GM19455 (cell line): ENCODE data around the gene PDCD7.

ENCODE experiments used
- ATAC-seq: cut with Tn5 transposase; IDR thresholded peaks from one replicate; pipeline ENCODE4 v1.9.1; 2021; ENCODE audit not compliant: unreplicated experiment

PDCD7 gene

DNA sequence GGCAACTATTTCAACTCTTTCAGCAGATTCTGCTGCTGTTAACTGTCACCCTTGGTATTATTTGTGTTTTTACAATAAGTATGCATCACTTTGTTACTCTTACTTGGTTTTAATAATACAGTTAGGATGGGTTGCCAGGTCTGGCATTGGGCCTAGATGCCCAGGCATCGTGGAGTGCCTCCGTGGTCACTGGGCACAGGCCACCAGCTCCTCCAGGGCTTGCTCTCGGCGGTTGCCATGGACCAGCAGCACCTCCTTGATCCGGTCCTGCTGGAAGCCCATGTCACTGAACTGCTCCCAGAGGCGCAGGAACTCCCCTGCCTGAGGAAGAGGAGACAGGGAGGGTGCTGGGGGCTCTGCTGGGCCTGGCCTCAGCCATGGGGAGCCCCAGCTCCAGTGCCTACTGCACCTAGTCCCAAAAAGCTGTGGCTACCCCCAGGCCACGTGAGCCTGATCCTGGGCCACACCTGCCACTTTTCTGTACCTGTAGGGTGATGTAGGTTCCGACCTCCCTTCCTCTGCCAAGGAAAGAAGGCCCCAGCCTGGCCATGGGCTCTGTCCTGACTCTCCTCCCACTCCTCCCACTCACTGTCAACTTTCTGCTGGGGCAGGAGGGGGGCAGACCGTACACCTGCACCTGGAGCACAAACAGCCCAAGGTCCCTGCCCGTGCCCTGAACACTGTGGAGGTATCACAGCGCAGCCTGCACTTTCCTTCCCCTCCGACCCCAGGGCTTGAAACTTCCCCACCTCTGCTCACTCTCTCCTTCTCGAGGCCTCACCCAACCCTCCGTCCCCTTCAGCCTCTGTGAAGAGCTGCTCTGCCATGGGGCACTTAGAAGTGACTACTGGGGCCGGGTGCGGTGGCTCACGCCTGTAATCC, 40.5 kb downstream of the PDCD7 start:
- no peak for ATAC-seq

DNA sequence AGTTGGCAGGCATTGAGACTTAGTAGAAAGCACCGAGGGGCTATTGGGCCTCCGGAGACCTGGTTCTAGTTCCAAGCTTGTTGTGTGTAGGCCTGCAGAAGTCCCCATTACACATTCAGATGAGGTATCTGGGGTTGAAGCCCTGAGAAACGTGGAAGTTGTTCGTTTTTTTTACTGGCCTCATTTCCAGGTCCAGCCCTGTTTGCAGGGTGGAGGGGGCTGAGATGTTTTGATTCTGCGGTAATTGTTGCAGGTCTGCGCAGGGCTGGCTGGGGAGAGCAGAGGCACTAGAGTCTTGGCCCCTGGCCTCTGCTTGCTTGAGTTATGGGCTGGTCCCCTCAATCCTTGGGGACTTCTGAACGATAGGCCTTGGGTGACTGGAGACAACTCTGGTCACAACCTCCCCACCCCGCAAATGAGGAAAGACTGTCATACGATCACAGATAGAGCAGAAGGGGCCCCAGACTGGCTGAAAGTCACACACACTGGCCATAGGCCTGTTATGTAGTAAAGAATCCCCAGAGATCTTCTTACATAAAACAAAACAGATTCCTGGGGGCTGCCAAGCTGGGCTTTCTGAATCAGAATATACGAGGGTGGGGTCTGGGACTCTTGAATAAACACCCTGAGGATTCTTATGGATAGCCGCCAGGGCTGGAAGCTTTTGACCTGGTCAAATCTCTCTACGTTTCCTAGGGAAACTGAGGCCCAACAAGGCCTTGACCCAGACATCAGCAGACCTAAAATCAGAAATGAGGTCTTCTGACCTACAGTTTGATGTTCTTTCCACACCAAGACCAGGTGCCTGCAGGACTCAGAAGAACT, 41.5 kb downstream of the PDCD7 start:
- no peak for ATAC-seq

DNA sequence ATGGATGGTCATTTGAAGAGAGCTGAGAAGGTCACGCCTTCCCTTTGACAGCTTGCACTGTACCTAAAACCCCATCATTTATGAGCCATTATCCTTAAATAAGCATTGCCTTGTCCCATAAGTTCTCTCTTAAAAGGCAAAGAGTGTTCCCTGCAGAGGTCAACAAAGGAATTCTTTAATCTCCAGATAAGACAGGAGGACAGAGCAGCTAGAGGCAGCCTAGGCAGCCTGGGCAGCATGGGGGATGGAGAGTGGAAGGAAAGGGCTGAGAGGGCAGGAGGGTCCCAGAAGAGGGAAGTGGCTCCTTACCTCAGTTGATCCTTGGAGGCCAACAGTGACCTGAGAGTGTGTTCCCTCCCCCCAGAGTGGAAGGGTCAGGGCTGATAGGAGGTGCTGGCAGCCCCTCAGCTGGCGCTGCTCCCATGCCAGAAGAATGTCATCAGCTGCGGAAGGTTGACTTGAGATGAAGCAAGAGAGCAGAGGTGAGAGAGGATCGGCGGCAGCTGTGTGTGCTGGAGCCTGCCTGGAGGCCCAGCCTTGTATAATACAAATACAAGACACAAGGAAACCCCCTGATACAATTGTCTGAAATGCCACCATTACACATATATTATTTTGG, 44.3 kb downstream of the PDCD7 start:
- no peak for ATAC-seq

DNA sequence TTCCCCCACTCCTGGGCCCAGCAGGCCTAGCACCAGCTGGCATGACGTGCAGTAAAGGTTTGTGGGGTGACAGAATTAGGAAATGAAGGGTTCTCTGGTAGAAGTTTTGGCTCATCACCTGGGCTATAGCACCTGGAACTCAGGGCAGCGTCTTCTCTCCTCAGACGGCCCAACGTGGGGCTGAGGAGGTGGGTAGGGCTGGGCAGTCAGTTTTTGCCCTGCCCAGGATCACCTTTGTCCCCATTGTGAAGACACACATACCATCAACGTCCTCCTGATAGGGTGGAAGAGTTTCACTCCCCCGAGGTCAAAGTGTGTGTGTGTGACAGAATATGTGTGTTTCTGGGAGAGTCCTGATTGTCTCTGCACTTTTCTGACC, 45.0 kb downstream of the PDCD7 start:
- no peak for ATAC-seq

DNA sequence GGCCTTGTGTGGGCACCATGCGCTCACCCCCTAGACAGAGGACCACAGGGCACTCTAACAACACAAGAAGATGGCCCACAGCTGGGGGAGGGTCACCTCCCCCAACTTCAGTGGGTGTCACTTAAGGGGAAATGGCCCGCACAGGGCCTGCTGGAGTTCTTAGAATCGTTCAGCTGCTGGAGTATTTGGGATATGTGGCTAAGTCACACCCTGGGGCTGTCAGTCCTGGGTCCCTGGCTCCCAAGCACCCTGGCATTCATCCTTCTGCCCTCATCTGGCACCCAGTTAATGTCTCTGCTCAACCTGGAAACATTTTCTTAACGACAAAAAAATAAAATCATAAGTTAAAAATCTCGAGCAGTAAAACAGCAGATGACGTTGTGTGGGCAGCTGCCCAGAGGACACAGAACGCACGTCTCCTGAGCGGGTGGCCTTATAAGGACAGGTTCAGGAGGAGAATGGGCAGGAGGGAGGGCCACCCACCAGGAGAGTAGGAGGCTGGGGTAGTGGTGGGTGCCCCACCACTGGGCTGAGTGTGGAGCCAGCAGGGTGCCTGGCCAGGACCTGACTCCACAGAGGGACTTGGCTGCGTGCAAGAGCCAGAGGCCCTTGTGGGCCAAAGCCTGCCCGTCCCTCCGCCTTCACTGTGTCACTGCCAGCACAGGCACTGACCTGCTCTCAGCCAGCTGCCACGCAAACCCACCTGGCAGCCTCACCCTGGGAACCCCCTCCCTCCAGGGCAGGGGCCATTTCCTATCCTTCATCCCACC, 45.5 kb downstream of the PDCD7 start:
- ATAC-seq = no peak

DNA sequence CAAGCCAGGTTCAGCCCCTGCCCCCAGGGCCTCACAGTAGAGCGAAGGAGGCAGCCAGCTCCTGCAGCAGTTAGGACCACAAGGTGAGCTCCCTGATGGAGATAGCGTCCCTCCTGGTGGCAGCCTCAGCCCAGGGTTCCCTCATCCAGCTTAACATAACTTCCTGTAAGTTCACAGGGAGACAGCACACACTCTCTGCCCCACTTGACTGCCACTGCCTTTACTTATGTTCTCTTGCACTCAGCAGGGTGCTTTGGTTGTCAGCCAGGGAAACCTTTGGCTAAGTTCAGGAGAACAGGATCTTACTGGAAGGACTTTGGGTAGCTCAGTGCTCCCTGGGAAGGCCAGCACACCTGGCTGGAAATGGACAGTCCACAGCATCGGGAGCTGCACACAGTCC, 46.2 kb downstream of the PDCD7 start:
- ATAC-seq = no peak

DNA sequence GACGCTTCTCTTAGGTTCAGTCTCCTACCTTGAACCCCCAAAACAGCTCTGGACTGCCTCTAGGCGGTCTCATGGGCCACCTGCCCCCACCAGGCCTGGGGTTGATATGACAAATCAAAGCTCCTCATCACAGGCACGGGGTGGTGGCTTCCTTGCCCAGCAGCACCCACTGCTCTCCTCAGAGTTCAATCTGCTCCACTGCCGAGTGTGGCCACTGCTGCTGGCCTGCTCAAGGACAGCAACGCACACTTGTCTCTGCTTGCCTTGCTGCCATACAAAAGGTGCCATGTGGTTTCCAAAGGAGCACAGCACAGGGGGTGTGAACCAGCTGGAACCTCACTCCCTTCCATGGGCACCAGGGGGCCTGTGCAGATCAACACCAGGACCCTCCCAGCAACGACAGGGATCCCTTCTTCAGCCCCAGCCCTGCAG, 46.9 kb downstream of the PDCD7 start:
- no peak for ATAC-seq

DNA sequence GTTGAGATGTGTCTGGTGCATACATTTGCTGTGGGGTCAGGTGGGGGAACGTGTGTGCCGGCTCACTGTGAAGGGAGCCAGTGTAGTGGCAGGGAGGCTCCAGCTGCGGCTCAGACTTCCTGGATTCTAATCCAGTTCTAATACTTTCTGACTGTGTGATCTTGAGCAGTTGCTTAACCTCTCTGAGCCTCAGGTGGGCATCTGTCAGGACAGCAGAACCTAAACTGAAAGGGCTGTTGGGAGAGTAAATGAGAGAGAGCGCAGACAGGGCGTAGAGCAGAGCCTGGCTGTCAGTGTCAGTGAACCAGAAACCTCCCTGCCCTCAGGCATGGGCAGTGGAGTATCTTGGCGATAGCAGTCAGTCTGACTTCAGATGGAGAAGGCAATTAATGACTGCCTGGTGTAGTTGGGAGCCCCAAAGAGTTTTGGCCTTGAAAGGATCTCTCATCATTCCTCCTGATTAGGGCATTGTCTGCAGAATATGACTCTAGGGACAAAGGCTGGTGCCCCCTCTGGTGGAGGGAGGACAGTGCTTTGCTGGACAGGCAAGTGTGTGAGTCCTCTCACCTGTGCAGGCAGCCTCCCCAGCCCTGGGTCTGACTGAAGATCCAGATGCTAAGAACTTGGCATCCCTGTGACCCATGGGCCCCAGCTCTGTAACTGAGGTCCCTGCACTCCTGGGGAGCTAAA, 47.5 kb downstream of the PDCD7 start:
- no peak for ATAC-seq

DNA sequence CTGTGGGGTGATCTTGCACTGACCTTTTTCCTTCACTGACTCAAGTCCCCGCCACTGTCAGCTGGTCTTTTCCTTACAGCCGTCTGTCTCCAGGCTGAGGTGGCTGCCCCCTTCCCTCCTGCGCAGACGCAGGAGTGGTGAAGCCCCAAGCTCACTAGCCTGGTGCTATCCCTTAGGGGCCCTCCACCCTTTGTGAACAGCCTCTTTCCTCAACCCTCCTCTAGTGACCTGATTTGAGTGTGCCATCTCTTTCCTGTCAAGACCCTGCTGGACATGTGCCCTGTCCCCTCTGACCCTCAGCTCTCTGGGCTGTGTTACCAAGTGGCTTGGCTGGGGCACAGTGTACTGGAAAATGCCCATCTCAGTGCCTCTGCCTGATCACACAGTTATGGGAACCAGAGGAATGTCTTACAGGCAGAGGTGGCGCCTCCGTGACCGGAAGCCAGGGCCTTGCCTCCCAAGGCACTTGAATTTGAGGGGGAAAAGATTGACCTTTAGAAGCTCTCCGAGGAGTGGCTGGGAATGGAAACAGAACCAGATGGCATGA, 48.3 kb downstream of the PDCD7 start:
- ATAC-seq = no peak

DNA sequence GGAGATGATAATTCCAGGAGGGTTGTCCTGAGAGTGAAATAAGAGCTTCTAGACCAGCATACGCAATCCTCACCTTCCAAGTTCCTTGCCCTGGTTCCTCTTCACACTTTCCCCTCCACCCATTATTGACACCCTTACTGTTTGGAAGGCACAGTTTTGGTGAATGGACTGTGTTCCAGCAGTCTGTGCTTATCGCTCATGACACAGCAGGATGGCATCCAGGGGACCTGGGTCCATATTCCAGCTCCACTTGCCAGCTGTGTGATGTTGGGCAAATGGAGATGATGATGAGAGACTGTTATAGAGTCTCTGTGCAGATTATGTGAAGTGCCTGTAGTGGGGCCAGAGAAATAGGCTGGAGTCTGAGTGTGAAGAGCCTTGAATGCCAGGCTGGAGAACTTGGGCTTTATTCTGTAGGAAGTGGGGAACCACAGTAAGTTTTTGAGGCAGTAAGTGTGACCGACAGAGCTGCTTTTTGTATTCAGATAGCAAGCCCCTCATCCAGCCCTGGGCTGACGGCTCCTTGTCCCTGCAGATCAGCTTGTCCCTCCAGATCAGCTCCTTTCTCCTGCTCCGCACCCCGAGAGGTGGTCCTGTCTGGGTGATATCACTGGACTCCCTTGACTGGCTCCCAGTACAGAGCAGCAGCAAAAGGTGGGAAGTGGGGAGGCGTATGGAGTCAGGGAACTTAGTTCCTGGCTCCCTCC, 49.0 kb downstream of the PDCD7 start:
- no peak for ATAC-seq

DNA sequence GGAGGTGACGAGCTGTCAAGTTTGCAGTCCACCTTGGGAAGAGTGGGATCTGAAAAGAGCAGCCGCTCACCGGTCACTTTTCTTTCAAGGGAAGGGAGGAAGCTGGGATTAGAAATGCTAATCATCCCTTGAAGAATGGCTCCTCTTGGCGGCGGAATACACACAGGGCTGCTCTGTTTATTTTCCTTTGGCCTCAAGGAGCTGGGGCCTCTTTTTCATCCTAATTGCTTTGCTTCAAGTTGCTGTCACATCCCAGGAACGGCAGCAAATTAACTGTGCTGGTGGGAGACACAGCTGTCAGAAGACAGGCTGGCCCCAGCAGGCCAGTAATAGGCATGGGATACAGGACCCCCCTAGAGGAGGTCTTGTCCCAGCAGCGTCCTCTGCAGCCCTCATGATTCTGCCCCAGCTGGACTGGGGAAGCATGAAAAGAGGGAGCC, 50.3 kb downstream of the PDCD7 start:
- ATAC-seq = no peak

DNA sequence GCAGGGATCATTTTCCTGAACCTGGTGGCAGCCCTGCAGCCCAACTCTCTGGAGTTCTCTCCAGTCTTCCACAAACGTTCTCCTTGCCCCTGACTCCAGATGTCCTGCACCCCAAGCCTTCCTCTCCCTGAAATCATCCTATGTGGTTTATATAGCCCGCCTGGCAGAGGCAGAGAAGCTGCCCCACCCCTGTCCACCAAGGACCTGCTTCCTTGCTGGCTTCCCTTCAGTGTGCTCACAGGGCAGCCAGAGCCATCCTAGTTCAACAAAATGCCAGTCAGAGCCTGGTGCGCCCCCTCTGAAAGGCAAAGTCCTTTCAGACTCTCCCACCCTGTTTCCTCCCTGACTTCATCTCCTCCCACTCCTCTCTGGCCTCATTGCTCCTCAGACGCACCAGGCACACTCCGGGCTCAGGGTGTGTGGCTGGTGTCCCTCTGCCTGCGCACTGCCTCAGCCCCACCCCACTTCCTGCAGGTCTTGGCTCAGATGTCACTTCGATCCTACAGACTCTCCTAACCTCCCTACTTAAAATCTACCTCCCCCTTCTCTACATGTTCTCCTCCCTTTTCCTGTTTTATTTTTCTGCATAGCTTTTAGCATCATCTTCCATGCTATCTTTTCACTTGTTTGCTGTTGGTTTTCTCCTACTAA, 51.2 kb downstream of the PDCD7 start:
- no peak for ATAC-seq

DNA sequence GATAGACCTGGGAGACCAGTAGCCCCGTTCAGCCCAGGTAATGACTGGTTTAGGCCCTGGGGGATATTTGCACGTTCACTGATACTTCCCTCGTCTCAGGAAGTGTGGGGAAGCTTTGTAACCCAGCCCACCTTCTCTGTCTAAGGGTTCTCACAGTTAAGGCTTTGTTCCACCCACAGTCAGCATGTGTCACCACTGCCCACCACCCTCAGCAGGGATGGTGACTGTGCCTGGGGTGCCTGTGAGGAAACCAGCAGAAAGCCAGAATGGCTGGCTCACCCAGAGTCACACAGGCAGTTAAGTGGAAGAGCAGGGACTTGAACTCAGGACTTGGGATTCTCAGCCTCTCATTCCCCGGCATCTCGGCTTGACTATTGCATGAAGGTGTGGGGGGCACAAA, 51.9 kb downstream of the PDCD7 start:
- ATAC-seq = no peak

DNA sequence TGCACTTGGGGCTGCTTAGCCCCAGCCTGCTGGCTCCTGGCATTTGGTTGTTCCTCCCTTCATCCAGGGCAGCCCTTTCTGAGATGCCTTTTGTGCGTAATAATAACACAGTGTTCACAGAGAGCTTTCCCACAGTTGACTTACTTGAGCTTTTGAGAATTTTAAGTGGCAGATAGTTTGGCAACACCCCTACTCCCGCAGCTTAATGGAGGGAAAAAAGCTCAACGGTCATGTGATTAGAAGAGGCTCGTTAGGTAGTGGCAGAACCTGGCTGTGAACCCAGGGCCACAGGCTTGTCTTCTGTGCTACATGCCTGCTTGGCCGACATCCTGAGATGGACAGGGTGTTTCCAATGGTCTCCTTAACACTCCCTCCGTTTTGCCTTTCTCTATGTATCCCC, 52.3 kb downstream of the PDCD7 start:
- ATAC-seq = no peak

DNA sequence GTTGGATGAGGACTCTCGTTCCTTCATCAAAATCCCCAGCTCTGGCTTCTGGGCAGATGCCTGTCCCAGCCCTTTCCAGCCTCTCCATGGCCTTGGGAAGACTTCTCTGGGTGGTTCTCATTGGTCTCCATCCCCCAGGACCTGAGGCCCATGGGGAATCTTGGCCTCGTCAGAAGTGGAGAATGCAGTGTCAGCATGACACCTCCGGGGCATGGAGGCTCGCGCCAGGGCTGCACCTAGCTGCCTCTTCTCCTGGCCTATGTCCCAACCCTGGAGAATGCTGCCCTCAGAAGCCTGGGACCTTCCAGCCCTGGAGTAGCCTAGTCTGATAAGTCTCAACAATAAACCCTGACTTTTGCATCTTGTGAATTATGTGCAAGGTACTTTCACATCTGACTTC, 54.0 kb downstream of the PDCD7 start:
- no peak for ATAC-seq

DNA sequence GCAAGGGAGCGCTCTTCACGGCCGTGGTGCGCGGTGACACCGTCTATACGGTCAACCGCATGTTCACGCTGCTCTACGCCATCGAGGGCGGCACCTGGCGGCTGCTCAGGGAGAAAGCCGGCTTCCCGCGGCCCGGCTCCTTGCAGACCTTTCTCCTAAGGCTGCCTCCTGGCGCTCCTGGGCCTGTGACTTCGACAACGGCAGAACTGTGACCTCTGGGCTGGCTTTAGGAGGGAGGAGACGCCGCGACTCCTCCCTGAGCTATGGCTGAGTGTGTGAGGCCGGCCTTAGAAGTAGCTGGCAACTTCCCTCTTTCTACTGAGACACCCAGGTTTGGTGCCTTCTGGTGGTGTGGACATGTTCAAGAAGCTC, 55.6 kb downstream of the PDCD7 start:
- ATAC-seq = no peak

DNA sequence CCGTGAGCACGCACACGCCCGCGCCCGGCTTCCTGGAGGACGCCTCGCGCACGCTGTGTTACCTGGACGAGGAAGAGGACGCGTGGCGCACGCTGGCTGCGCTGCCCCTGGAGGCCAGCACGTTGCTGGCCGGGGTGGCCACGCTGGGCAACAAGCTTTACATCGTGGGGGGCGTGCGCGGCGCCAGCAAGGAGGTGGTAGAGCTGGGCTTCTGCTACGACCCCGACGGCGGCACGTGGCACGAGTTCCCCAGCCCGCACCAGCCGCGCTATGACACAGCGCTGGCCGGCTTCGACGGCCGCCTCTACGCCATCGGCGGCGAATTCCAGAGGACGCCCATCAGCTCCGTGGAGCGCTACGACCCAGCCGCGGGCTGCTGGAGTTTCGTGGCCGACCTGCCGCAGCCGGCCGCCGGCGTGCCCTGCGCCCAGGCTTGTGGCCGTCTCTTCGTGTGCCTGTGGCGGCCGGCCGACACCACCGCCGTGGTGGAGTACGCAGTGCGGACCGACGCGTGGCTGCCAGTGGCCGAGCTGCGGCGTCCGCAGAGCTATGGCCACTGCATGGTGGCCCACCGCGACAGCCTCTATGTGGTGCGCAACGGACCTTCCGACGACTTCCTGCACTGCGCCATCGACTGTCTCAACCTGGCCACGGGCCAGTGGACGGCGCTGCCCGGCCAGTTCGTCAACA, 56.2 kb downstream of the PDCD7 start:
- ATAC-seq = no peak

DNA sequence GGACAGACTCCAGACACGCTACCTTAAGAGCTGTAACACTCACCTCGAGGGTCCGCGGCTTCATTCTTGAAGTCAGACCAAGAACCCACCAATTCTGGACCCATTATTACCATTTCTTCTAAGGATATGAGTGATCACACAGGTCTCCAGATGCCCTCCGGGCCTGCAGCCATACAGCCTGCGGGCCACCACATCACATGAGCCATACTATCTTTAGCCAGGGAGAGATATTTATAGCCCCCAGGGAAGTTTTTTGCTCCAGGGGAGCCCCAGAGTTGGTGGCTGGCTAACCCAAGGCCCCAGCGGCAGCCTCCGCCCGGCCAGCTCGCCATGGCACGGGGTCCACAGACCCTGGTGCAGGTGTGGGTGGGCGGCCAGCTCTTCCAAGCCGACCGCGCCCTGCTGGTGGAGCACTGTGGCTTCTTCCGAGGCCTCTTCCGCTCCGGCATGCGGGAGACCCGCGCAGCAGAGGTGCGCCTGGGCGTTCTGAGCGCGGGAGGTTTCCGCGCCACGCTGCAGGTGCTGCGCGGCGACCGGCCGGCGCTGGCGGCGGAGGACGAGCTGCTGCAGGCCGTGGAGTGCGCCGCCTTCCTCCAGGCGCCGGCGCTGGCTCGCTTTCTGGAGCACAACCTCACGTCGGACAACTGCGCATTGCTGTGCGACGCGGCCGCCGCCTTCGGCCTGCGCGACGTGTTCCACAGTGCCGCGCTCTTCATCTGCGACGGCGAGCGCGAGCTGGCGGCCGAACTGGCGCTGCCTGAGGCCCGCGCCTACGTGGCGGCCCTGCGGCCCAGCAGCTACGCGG, 56.9 kb downstream of the PDCD7 start, which contains the start of gene KBTBD13:
Gene KBTBD13 (plus strand): TSS at position 261 of the 805 bp plus-strand sequence. CDS start 70 bp downstream, at position 331.
- ATAC-seq = no peak
